Panc1 (cell line): ENCODE data around the gene EML1. TPM values are rescaled to one million over a fixed set of nuclear protein-coding genes. Genes with fewer than 3 reads are reported as not detected.

Experiments
- ATAC-seq: fragments of 200-7000 bp; cut with Tn5 transposase; 2 replicates; pipeline ENCODE4 v1.9.1; 2020; ENCODE audit warnings: mild to moderate bottlenecking, moderate library complexity
- BruUV-seq: library from RNA; stranded (reverse); fragments of 400-500 nt; replicated peaks from 2 replicates; lab custom pipeline; 2021; lab: Mats Ljungman, UMichigan
- CTCF ChIA-PET: fragments of 300-600 bp; sonication (Branson Sonifier 250); formaldehyde crosslinking; loops from one replicate; lab custom pipeline; 2022; ENCODE audit warnings: antibody characterized with exemption; lab: Charles Lee
- POLR2A ChIA-PET: fragments of 300-600 bp; sonication (Branson Sonifier 250); formaldehyde crosslinking; loops from one replicate; lab custom pipeline; 2022; ENCODE audit warnings: antibody characterized with exemption; lab: Charles Lee
- DNase-seq: peaks from one replicate; pipeline ENCODE4 v3.0.0-alpha.2; 2010; ENCODE audit warnings: low read depth, low spot score
- H3K27ac ChIP-seq: 2 replicates; pipeline ENCODE4 v1.5.1; 2011; ENCODE audit warnings: mild to moderate bottlenecking, low read length, inconsistent platforms
- H3K27me3 ChIP-seq: fragments of 200-500 bp; sonication (Bioruptor generic); 2 replicates; pipeline ENCODE4 v1.6.0; 2014; ENCODE audit warnings: low read length, inconsistent platforms; ENCODE audit not compliant: control insufficient read depth, insufficient read depth
- H3K36me3 ChIP-seq: fragments of 200-500 bp; sonication (Bioruptor generic); 2 replicates; pipeline ENCODE4 v1.5.1; 2014; ENCODE audit warnings: inconsistent platforms, mild to moderate bottlenecking, low read length, moderate library complexity; ENCODE audit not compliant: control insufficient read depth, insufficient read depth
- H3K4me1 ChIP-seq: 2 replicates; pipeline ENCODE4 v1.5.1; 2011; ENCODE audit warnings: inconsistent platforms, mild to moderate bottlenecking, low read length, moderate library complexity; ENCODE audit not compliant: control insufficient read depth, insufficient read depth
- H3K4me3 ChIP-seq, 2 experiments: 2 replicates each; pipeline ENCODE4 v1.5.1; 2011 to 2012; ENCODE audit warnings: low read depth in 2 of 2, low read length in 2 of 2, mild to moderate bottlenecking in 2 of 2, inconsistent platforms in 1 of 2, moderate library complexity in 1 of 2
- H3K9me3 ChIP-seq: fragments of 200-500 bp; sonication (Bioruptor generic); 2 replicates; pipeline ENCODE4 v1.5.1; 2014; ENCODE audit warnings: low read depth, mild to moderate bottlenecking, inconsistent platforms, low read length, moderate library complexity; ENCODE audit not compliant: control insufficient read depth, insufficient read depth
- CTCF ChIP-seq: fragments of 450-650 bp; IDR thresholded peaks from 2 replicates; pipeline ENCODE4 v1.5.1; 2017; ENCODE audit warnings: mild to moderate bottlenecking
- POLR2AphosphoS5 ChIP-seq: IDR thresholded peaks from 2 replicates; pipeline ENCODE4 v1.6.1; 2012; ENCODE audit warnings: mild to moderate bottlenecking, low read depth, low read length, moderate library complexity
- REST ChIP-seq, 2 experiments: IDR thresholded peaks; 2 replicates each; pipeline ENCODE4 v1.6.1; 2011 to 2012; ENCODE audit warnings: low read depth in 2 of 2, control low read depth in 1 of 2, low read length in 1 of 2, mild to moderate bottlenecking in 1 of 2, moderate library complexity in 1 of 2; ENCODE audit not compliant: insufficient read depth in 1 of 2
- SIN3A ChIP-seq: IDR thresholded peaks from 2 replicates; pipeline ENCODE4 v1.6.1; 2012; ENCODE audit warnings: low read depth, mild to moderate bottlenecking, low read length, moderate library complexity, borderline replicate concordance; ENCODE audit not compliant: insufficient read depth
- TCF7L2 ChIP-seq: IDR thresholded peaks from 2 replicates; pipeline ENCODE4 v1.6.1; 2011; ENCODE audit warnings: mild to moderate bottlenecking, low read depth, low read length, inconsistent platforms
- in situ Hi-C: cut with HindIII; loops from 2 replicates; pipeline ENCODE4 v1.10.0; 2016; ENCODE audit warnings: low sequenced_read_pairs, low pct_unique_long_range_greater_than_20kb
- intact Hi-C: fragments of 100-400 bp; cut with micrococcal nuclease; formaldehyde crosslinking; loops from one replicate; pipeline ENCODE4 v1.10.0; 2022; ENCODE audit not compliant: unreplicated experiment
- total RNA-seq: library from RNA; stranded (reverse); gene quantifications from one replicate; pipeline ENCODE4 v1.2.1, GENCODE V29; 2021; ENCODE audit not compliant: unreplicated experiment

EML1 gene
- total RNA-seq, 1 experiment from 2014 or later: 35.3 TPM

- ChIA-PET CTCF (no interaction called here), POLR2A (interaction anchor here (0.7 kb wide), 1 partner anchor 46 kb away, joined by 4 read pairs; no protein-coding TSS in a partner anchor)
- Histone ChIP-seq H3K27ac (no peak overlapping the region), H3K9me3 (no peaks in the 10 kb centered on the region), H3K36me3 (peaks cover 3% of the 10 kb centered on the region; the same call in 1 of the 2 replicates), H3K4me1 (no peaks in the 10 kb centered on the region), H3K27me3 (no peaks in the 10 kb centered on the region), H3K4me3 (no peak overlapping the region)
- ATAC-seq (no peak), DNase-seq (no peak)
- no peak for TF ChIP-seq TCF7L2
- no peak for TF ChIP-seq POLR2AphosphoS5
- TF ChIP-seq SIN3A: no peak
- TF ChIP-seq REST (IDR thresholded peaks at IDR 0.05; ENCODE audit: insufficient read depth in 1 of 2, low read depth in 2 of 2, low read length in 1 of 2): no peak
- TF ChIP-seq CTCF: no peak
- no TSS peak for BruUV-seq
- in situ Hi-C loops: no loop called here
- intact Hi-C loops: no loop called here
These were observed 142.8 kb downstream of the EML1 start for GRCh38 chr14:99936056-99936455.

GRCh38 chr14:99936738-99937474 is 143.7 kb downstream of the EML1 start:
- peak; percentile 58; the same call in 1 of the 2 replicates for ATAC-seq
- peaks cover 3% of the 10 kb centered on the region; the same call in 1 of the 2 replicates for H3K36me3 ChIP-seq
- H3K4me1 ChIP-seq: no peaks in the 10 kb centered on the region
- no peaks in the 10 kb centered on the region for H3K27me3 ChIP-seq
- ChIA-PET CTCF (no interaction called here), POLR2A (no interaction called here)
- intact Hi-C loops: no loop called here
- no TSS peak for BruUV-seq
- H3K27ac ChIP-seq: no peak overlapping the region
- TF ChIP-seq REST (IDR thresholded peaks at IDR 0.05; ENCODE audit: insufficient read depth in 1 of 2, low read depth in 2 of 2, low read length in 1 of 2): no peak
- no peak for TF ChIP-seq TCF7L2
- TF ChIP-seq CTCF: no peak
- TF ChIP-seq POLR2AphosphoS5: no peak
- TF ChIP-seq SIN3A: no peak
- no peak overlapping the region for H3K4me3 ChIP-seq
- no peaks in the 10 kb centered on the region for H3K9me3 ChIP-seq
- no peak for DNase-seq
- in situ Hi-C loops: no loop called here
